ENCODE measurements around the gene ACAN.

DNA sequence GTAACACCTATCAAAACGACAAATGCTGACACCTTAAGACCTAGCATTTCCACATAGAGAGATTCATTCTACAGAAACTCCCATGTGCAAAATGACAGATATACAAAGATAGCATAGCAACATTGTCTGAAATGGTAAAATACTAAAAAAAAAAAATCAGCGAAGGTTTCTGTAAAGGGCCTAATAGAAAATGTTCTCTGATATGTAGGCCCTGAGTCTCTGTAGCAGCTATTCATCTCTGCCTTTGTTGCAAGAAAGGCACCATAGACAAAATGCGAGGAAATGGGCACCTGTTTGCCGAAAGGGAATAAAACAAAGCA is 110.6 kb downstream of the ACAN start:
- TF ChIP-seq, protein P1, sequence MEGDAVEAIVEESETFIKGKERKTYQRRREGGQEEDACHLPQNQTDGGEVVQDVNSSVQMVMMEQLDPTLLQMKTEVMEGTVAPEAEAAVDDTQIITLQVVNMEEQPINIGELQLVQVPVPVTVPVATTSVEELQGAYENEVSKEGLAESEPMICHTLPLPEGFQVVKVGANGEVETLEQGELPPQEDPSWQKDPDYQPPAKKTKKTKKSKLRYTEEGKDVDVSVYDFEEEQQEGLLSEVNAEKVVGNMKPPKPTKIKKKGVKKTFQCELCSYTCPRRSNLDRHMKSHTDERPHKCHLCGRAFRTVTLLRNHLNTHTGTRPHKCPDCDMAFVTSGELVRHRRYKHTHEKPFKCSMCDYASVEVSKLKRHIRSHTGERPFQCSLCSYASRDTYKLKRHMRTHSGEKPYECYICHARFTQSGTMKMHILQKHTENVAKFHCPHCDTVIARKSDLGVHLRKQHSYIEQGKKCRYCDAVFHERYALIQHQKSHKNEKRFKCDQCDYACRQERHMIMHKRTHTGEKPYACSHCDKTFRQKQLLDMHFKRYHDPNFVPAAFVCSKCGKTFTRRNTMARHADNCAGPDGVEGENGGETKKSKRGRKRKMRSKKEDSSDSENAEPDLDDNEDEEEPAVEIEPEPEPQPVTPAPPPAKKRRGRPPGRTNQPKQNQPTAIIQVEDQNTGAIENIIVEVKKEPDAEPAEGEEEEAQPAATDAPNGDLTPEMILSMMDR (IDR thresholded peaks at IDR 0.05): no peak
- no peak for TF ChIP-seq POLR2A (IDR thresholded peaks at IDR 0.05)

Data from uterus (tissue), 2 donors.